ENCODE data around the gene PACSIN1. TPM values are rescaled to one million over a fixed set of nuclear protein-coding genes. Genes with fewer than 3 reads are reported as not detected.

PACSIN1 gene
- total and polyA plus RNA-seq, 2 donors (not counting 3 experiments of a cell fraction or from before 2014, with no cell fraction given): 0.03 TPM; not detected in 1

DNA sequence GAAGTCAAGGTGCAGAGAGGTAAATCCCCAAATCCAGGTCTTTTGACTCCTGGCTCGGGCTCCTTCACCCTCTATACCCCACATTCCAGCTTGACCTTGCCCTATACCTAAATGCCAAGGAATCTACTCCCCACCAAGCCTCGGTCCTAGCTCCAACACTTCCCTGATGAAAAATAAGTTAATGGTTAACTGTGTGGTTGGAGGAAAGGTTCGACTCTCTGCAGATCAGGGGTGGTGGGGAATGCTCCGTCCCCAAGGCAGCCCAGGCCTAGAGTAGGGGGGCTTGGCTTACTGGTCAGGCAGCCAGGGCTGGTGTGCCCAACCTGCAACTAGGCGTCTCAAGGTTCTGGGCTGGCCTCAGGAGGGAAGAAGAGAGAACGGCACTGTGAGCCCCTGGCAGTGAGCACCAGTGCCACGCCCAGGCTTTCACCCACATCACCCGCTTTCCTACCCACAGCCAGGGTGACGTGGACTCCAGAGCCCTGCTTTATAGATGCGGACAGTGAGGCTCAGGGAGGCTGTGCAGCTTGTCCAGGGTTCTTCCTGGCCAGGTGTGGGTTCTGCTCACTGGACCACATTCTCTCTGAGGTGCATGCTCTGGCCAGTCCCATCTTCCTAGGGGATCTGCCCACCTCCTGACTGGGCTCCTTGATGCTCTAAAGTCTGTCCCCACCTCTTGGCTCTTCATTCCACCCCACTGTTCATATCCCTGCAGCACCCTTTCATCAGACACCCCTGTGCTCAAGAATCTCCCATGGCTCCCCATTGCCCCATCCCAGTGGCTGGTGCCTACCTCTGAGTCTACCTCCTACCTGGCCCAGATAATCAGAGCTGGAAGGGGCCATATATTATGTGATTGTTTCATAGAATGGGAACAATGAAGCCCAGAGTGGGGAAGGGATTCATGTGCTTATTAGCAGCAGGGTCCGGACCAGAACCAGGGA, 82.1 kb downstream of the PACSIN1 start:
- H3K79me2 ChIP-seq (ENCODE audit: control insufficient read depth, insufficient read depth, low read length): no peaks in the 10 kb centered on the region
- TF ChIP-seq POLR2A (IDR thresholded peaks at IDR 0.05; ENCODE audit: low read depth, low read length) (no peak), FOS (IDR thresholded peaks at IDR 0.05; ENCODE audit: borderline replicate concordance, insufficient read depth, low read length) (no peak), JUN (IDR thresholded peaks at IDR 0.05; ENCODE audit: borderline replicate concordance, insufficient read depth, insufficient read length, low read depth) (no peak), MYC (IDR thresholded peaks at IDR 0.05; ENCODE audit: low read depth, low read length) (no peak), EZH2 (IDR thresholded peaks at IDR 0.05; ENCODE audit: borderline replicate concordance, low read depth, low read length, severe bottlenecking) (no peak), GATA2 (IDR thresholded peaks at IDR 0.05; ENCODE audit: insufficient read depth, insufficient read length, low read depth, low read length) (no peak), MAX (IDR thresholded peaks at IDR 0.05; ENCODE audit: insufficient read depth, insufficient read length) (no peak), POLR2AphosphoS5 (IDR thresholded peaks at IDR 0.05; ENCODE audit: insufficient read depth, low read depth, low read length) (no peak)
- TF ChIP-seq, protein P1, sequence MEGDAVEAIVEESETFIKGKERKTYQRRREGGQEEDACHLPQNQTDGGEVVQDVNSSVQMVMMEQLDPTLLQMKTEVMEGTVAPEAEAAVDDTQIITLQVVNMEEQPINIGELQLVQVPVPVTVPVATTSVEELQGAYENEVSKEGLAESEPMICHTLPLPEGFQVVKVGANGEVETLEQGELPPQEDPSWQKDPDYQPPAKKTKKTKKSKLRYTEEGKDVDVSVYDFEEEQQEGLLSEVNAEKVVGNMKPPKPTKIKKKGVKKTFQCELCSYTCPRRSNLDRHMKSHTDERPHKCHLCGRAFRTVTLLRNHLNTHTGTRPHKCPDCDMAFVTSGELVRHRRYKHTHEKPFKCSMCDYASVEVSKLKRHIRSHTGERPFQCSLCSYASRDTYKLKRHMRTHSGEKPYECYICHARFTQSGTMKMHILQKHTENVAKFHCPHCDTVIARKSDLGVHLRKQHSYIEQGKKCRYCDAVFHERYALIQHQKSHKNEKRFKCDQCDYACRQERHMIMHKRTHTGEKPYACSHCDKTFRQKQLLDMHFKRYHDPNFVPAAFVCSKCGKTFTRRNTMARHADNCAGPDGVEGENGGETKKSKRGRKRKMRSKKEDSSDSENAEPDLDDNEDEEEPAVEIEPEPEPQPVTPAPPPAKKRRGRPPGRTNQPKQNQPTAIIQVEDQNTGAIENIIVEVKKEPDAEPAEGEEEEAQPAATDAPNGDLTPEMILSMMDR (IDR thresholded peaks at IDR 0.05; ENCODE audit: extremely low read depth in 1 of 2, insufficient read depth in 1 of 2, low read depth in 1 of 2, low read length in 2 of 2): no peak
- no peaks in the 10 kb centered on the region for H3K9me1 ChIP-seq (replicated peaks; ENCODE audit: control insufficient read depth, extremely low read depth, insufficient read depth, low read length)
- intact Hi-C loops (cut with micrococcal nuclease): no loop called here
- CTCF ChIA-PET: interaction anchor here (0.8 to 2.4 kb wide), 4 partner anchors 12 to 88 kb away, joined by 3 to 7 read pairs (median 4); no protein-coding TSS in a partner anchor
- H3K27me3 ChIP-seq (ENCODE audit: control insufficient read depth in 2 of 2, insufficient read depth in 2 of 2, low read length in 2 of 2): no peaks in the 10 kb centered on the region
- H3K27ac ChIP-seq (ENCODE audit: insufficient read depth, low read depth, low read length): no peak overlapping the region
- no peak overlapping the region for H3K4me3 ChIP-seq (replicated peaks in 1 of 3; ENCODE audit: insufficient read depth in 1 of 3, low read depth in 1 of 3, low read length in 3 of 3)
- no TSS peak for BruUV-seq (replicated peaks)
- POLR2A ChIA-PET: interaction anchor here (0.6 kb wide), 1 partner anchor 25 kb away, joined by 3 read pairs; no protein-coding TSS in a partner anchor
- DNase-seq (ENCODE audit: low read depth, low spot score) (no peak), FAIRE-seq (no peak)
- dilution Hi-C loops (cut with MboI; ENCODE audit: extremely low pct_ligation_motif_present, low sequenced_read_pairs): no loop called here
- no peaks in the 10 kb centered on the region for H4K20me1 ChIP-seq (replicated peaks; ENCODE audit: control insufficient read depth, extremely low read depth, insufficient read depth, low read length)
- no peak overlapping the region for H3K4me2 ChIP-seq (ENCODE audit: insufficient read depth, low read length)
- H3K9me3 ChIP-seq (replicated peaks; ENCODE audit: control insufficient read depth, insufficient read depth, low read length): no peaks in the 10 kb centered on the region
- peaks cover 6% of the 10 kb centered on the region for H3K4me1 ChIP-seq (ENCODE audit: control insufficient read depth, extremely low read depth, insufficient read depth, low read length)
- no peak overlapping the region for H3K9ac ChIP-seq (replicated peaks; ENCODE audit: extremely low read depth, insufficient read depth, low read length)
- H3K36me3 ChIP-seq (ENCODE audit: control insufficient read depth in 2 of 2, extremely low read depth in 1 of 2, insufficient read depth in 2 of 2, low read length in 2 of 2): no peaks in the 10 kb centered on the region
- no peak overlapping the region for H2AFZ ChIP-seq (ENCODE audit: low read depth, low read length)

Measured in endothelial cell of umbilical vein (primary cell).